HG03196 (cell line): ENCODE measurements around the gene INPP5A.
"Not testable (repeated sequence)": the region's sequence is repeated elsewhere in the genome, so short reads cannot be mapped to it uniquely, and the experiment has no call there.

Source experiments
- ATAC-seq: cut with Tn5 transposase; IDR thresholded peaks from one replicate; pipeline ENCODE4 v1.9.1; 2021; ENCODE audit not compliant: unreplicated experiment

The INPP5A gene

DNA sequence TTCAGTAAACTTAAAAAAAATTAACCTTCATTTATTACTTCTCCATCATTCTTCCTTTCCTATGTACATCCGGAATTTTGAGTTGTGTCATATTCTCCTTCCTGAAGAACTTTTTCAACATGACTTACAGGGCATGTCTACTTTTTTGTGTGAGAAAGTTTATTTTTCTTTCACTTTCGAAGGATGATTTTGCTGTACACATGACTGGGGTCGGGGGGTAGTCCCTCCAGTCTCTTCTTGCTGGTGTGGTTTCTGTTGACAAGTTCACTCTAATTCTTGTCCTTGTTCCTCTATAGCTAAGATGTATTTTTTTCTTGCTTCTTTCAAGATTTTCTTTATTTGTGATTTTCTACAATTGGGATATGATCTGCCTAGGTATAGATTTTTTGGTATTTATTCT is 55.8 kb downstream of the INPP5A start:
- ATAC-seq = peak; percentile 61

DNA sequence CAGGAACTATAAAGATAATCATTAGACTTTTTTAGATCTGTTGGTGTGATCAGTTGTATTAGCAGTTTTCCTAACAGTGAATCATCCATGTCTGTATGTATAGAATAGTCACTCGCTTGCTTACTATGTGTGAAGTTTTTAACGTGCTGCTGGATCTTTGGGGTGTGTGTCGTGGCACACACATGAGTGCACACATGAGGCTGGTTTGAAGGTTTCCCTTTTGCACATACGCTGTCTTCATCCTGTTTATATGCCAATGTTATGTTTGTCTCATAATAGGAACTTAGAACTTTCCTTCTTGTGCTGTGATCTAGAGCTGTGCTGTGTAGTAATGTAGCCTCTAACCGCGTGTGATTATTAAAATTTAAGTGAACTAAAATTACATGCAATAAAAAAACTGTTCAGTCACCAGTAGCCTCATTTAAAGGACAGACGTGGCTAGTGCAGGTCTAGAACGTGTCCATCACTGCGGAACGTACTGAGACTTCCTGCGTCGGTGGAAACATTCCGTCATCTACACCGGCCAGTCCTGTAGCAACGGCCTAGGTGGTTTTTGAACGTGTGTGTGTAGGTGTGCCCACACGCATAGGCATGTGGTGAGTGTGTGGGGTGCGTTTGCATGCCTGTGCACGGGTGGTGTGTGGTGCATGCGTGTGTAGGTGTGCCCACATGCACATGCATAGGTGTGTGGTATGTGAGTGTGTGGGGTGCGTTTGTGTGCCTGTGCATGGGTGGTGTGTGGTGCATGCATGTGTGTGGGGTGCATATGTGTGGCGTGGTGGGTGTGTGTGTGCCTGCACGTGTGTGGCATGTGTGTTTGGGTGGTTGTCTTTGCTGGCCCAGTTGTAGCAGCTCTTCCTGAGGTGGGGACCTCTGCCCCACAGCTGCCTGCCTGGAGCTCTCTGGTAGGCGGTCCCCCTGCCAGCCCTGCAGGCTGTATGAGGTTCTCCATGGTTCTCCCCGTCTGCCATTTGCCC is 56.6 kb downstream of the INPP5A start:
- peak; percentile 46 for ATAC-seq

DNA sequence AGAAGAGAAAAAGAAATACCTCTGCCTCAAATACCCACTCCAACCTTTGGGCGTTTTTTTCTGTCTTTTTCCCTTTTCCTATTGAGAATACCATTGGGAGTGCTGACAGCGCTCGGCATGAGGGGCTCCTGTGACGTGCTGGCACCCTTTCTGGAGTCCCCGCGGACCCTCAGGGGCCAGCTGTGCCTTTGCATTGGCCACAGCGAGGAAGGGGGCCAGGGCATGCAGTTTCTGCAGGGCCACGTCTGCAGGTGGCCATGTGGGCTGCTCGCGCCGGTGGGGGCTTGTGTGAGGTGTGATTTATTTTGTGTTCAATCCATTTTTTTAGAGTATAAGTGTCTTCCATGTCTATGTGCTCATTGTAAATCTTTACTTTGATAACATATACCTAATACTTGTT is 57.4 kb downstream of the INPP5A start:
- ATAC-seq = no peak

DNA sequence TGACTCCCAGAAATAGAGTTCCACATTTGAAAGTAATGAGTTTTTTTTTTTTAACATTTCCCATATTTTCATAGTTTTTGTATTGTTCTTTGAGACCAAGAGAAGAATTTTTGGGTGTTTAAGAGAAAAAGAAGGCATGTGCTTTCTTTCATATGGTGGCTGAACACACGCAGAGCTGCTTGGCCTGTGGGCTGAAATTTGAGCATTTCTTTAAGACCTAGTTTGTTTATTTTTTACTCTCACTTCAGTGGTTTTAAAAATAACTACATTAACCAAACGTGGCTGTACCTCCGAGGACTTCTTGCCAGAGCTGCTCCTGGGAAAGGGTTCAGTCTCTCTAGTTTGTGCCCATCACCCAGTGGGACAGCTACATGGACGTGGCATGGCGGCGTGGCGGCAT is 58.3 kb downstream of the INPP5A start:
- ATAC-seq = no peak

DNA sequence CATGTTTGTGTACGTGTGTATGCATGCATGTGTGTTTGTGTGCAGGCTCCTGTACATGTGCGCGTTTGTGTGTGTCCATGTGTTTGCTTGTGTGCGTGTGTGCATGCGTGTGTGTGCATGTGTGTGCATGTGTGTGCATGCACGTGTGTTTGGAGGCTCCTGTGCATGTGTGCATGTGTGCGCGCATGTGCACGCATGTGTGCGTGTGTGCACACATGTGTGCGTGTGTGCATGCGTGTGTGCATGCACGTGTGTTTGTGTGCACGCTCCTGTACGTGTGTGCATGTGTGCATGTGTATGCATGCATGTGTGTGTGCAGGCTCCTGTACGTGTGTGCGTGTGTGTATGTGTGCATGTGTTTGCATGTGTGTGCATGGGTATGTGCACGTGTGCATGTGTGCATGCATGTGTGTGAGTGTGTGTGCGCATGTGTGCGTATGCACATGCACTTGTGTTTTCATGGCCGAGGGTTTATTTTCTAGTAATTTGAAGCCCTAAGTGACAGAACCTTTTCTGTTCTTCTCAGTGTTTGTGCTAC is 59.2 kb downstream of the INPP5A start:
- no peak for ATAC-seq

DNA sequence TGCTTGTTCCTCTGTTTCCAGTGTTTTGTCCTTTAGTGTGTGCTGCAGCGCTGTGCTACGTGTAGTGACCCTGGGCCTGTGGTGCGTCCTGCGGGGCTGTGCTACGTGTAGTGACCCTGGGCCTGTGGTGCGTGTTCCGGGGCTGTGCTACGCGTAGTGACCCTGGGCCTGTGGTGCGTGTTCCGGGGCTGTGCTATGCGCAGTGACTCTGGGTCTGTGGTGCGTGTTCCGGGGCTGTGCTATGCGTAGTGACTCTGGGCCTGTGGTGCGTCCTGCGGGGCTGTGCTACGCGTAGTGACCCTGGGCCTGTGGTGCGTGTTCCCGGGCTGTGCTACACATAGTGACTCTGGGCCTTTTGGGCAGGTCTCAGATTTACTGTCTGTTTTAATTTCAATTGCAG is 60.1 kb downstream of the INPP5A start:
- no peak for ATAC-seq

DNA sequence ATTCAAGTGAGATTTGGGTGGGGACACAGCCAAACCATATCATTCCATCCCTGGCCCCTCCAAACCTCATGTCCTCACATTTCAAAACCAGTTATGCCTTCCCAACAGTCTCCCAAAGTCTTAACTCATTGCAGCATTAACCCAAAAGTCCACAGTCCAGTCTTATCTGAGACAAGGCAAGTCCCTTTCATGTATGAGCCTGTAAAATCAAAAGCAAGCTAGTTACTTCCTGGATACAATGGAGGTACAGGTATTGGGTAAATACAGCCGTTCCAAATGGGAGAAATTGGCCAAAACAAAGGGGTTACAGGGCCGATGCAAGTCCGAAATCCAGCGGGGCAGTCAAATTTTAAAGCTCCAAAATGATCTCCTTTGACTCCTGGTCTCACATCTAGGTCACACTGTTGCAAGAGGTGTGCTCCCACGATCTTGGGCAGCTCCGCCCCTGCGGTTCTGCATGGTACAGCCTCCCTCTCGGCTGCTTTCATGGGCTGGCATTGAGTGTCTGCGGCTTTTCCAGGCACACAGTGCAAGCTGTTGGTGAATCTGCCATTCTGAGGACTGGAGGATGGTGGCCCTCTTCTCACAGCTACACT is 61.5 kb downstream of the INPP5A start:
- ATAC-seq = not testable (repeated sequence)

DNA sequence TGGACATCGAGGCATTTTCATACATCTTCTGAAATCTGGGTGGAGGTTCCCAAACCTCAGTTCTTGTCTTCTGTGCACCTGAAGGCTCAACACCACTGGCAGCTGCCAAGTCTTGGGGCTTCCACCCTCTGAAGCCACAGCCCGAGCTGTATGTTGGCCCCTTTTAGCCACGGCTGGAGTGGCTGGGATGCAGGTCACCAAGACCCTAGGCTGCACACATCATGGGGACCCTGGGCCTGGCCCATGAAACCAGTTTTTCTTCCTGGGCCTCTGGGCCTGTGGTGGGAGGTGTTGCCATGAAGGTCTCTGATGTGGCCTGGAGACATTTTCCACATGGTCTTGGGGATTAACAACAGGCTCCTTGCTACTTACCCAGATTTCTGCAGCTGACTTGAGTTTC is 62.1 kb downstream of the INPP5A start:
- no peak for ATAC-seq

DNA sequence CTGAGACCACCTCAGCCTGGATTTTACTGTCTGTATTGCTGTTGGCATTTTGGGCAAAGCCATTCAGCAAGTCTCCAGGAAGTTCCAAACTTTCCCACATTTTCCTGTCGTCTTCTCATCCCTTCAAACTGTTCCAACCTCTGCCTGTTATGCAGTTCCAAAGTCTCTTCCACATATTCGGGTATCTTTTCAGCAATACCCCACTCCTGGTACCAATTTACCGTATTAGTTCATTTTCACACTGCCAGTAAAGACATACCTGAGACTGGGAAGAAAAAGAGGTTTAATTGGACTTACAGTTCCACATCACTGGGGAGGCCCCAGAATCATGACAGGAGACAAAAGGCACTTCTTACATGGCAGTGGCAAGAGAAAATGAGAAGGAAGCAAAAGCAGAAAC is 62.8 kb downstream of the INPP5A start:
- no peak for ATAC-seq

DNA sequence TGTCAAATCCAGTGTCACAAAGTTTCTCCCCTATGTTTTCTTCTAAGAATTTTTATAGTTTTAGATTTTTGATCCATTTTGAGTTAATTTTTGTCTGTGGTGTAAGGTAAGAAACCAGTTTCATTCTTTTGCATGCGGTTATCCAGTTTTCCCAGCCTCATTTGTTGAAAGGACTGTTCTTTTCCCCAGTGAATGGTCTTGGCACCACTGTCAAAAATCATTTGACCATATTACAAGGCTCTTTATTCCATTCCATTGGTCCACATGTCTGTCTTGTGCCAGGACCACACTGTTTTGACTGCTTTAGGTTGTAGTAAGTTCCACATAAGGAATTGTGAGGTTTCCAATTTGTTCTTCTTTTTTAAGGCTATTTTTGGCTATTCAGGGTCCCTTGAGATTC is 64.0 kb downstream of the INPP5A start:
- ATAC-seq = no peak

DNA sequence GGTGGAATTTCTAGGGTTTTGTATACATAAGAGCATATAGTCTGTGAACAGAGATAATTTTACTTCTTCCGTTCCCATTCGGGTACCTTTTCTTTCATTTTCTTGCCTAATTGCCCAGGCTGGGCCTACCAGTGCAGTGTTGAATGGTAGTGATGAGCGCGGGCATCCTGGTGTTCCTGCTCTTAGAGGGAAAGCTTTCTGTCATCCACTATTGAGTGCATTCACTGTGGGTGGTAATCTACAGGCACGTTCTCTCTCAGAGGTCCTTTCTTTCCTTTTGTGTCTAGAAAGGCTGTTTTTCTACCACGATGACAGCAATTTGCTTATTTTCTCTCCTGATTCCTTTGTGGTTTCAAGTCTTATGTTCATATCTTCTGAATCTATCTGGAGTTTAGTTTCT is 65.0 kb downstream of the INPP5A start:
- no peak for ATAC-seq

DNA sequence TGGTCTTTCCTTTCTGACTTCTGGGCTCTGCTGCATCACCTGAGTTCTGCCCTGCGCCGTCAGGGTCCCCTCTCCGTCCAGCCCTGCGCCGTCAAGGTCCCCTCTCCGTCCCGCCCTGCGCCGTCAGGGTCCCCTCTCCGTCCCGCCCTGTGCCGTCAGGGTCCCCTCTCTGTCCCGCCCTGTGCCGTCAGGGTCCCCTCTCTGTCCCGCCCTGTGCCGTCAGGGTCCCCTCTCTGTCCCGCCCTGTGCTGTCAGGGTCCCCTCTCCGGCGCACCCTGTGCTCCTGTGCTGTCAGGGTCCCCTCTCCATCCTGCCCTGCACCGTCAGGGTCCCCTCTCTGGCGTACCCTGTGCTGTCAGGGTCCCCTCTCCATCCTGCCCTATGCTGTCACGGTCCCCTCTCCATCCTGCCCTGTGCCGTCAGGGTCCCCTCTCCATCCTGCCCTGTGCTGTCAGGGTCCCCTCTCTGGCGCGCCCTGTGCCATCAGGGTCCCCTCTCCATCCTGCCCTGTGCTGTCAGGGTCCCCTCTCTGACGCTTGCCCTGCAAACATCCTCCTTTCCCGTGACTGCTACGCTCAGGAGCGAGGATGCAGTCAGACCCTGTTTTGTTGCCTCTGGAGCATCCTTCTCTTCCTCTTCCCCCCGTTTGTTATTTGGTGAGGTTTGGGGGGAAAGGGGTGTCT is 66.4 kb downstream of the INPP5A start:
- ATAC-seq = no peak

DNA sequence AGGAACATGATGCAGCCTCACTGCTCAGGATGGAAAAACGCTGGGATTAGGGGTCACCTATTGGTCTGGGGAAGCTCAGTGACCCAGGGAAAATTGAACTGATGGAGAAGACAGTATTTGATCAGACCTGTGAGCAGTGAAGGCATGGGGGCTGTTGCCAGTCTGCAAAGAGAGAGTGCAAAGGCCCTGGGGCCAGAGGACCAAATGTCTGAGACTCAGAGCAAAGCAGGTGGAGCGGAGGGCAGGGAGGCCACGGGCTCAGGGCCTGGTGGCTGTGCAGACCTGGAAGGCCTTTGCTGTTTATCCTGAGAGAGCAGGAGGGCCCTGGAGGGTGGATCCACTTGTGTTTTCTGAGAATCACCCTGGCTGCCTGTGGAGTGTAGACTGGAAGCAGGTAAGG is 67.1 kb downstream of the INPP5A start:
- ATAC-seq = no peak

DNA sequence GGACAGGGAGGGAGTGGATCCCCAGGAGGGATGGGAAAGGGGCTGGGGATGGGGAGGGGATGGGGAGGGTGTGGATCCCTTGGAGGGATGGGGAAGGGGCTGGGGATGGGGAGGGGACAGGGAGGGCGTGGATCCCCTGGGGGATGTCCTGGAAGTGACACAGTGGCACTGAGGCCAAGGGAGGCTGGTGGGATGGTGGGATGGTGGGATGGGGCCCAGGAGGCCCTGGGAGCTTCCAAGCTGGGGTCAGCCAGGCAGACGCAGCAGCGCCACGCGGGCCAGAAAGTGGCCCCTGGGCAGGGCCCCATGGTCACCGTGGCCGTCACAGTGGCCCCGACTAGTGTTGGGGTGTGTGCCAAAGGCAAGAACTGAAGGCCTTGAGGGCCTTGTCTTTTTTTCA is 67.8 kb downstream of the INPP5A start:
- no peak for ATAC-seq

DNA sequence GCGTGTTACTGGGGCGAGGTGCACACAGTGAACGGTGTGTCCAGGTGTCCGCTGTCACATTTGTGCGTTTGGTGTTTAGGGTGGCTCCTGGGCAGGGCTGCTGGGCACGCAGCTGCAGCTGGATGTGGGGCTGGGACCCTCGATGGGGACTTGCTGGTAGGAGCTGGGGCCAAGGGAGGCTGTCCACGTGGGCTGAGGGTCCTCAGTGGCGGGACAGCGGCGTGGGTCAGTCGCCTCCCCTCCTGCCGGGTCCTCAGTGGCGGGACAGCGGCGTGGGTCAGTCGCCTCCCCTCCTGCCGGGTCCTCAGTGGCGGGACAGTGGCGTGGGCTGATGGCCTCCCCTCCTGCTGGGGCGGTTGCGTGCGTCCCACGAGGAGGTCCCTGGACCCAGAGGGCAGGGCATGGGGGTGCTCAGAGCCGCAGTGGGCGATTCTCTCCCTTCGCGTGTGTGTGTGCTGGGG is 68.5 kb downstream of the INPP5A start:
- ATAC-seq = no peak

DNA sequence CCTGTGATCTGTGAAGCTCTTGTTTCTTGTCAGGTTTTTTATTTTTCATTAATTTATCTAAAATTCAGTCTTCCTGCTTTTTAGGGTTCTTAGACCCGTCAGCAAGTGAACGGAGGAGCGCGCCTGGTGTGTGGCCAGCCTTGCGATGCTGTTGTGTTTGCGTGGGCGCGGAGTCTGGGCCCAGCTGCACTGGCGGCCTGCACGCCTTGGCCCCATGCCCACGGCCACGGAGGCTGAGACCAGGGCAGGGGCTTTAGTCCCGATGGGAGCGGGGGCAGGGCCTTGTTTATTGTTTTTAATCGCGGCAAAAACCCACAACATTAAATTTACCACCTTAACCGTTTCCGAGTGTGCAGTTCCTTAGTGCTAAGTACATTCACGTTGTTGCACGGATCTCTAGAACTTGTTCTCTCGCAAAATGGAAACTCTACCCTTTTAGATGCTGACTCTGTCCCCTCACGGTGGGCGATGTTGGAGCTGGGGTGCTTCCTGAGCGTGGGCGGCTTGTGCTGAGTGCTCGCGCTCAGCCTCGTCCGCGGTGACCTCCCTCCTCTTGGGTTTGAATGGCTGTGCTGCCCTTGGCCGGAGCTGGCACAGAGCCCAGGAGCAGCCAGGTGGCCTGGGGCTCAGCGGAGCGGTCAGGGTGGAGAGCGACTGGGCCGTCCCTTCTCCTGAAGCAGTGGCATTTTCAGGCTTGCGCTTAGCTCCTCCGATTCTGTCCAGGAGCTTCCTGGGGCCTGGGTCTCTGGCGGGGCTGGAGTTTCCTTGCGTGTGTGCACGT is 69.1 kb downstream of the INPP5A start:
- no peak for ATAC-seq

DNA sequence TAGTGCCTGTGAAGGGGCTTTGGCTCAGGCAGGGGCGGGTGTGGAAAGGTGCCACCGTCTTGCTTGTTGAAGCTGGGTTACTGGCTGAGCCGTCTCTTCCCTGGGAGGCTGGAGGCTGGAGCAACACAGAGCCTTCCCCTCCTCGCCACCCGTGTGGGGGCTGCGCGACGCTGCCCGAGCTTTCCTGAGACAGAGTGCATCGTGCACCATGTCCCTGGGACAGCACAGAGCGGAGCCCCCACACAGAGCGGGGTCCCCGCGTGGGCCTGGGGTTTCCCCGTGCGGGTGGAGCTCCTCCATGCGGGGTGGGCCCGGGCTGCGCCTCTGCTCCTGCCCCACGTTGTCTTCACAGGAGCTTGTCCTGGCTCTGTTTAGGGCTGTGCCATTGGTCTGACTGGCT is 69.9 kb downstream of the INPP5A start:
- ATAC-seq = no peak

DNA sequence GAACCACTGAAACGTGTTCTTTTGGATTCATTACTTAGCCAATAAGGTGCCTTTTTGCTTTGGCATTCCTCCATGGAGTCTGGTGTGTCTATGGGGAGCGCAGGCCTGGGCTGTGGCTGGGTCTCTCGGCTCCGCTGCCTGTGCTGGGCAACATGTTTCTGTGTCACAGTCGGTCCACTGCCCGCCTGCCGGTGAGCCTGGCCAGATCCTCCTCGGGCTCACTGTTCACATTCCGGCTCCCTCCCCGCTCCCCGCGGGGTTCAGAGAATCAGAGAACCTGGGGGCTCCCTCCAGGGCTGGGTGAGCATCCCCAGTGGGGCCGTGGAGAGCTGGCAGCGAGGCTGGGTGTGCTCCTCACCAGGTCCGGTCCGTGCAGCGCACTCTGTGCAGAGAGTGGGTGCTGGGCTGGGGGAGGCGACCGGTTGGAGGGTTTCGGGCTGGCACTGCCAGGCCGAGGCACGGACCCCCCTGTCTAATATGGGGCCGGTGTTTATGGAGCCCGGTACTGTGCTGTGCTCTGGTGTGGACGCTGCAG is 70.4 kb downstream of the INPP5A start:
- ATAC-seq = no peak

DNA sequence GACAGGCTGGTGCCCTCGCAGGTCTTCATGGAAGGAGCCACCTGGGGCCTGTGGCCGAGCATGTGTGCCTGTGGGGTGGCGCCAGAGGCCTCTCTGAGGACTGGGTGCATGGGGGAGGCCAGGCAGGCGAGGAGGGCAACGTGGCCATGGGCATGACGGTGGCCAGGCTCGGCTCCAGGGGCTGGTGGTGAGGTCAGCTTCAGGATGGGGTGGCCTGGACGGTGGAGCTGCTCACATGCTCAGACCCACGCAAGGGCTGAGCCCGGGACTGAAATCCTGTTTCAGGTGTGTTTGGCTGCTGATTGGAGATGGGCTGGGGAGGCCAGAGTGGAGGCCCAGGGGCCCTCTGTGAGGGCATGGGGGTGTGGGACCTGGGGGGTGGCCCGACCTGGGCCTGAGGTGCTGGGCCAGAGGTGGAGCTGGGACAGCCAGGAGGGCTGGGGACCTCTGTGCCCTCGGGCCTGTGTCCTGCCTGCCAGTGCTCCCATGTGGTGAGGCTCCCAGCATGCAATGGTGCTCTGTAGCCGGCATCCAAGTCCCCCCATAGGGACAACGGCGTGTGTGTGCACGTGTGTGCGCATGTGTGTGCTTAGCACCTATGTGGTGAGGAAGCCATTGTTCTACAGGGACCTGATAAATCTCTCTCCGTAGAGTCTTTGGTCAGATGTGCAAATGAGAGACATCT is 71.1 kb downstream of the INPP5A start:
- ATAC-seq = no peak

DNA sequence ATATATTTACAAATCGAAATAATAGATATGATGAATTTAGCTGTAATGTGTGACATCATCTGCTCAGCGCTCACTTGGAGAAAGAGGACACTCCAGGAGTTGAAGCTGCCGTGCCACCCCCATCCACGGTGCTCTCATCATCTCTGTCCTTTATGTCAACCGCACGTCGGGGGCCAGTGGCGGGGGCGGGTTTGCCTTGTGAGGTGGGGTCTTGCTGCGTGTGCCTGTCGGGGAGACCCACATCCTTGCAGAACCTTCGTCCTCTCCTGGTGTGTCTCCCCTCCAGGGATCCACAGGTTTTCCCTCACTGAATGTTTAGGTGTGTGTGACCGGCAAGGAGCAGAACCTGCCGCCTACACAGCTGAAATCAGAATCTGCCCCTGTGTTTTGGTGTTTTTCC is 71.6 kb downstream of the INPP5A start:
- ATAC-seq = no peak
